Heart right ventricle (tissue), 16 donors: ENCODE results near the gene CDKAL1. TPM values are rescaled to one million over a fixed set of nuclear protein-coding genes. Genes with fewer than 3 reads are reported as not detected.

ENCODE experiments used
- ATAC-seq, 8 donors: fragments of 200-7000 bp; cut with Tn5 transposase; one replicate each; pipeline ENCODE4 v1.9.1; 2020; ENCODE audit warnings: mild to moderate bottlenecking in 8 of 8, moderate library complexity in 8 of 8, moderate number of reproducible peaks in 1 of 8
- DNase-seq, 2 donors: peaks; one replicate each; pipeline ENCODE4 v3.0.0-alpha.2; 2020
- H3K27ac ChIP-seq, 10 donors: fragments of 200-600 bp; sonication (generic) in 2 of 10; one replicate each; pipeline versions ENCODE4 v1.5.0 to v1.8.0; 2020 to 2022; ENCODE audit warnings: mild to moderate bottlenecking in 3 of 10
- H3K27me3 ChIP-seq, 7 donors: fragments of 200-600 bp; one replicate each; pipeline ENCODE4 v1.8.0; 2021 to 2022; ENCODE audit warnings: mild to moderate bottlenecking in 2 of 7
- H3K36me3 ChIP-seq, 9 donors: fragments of 200-600 bp; sonication (generic) in 1 of 9; one replicate each; pipeline versions ENCODE4 v1.5.0 to v1.8.0; 2020 to 2022; ENCODE audit warnings: mild to moderate bottlenecking in 2 of 9
- H3K4me1 ChIP-seq, 9 donors: fragments of 200-600 bp; sonication (generic) in 1 of 9; one replicate each; pipeline versions ENCODE4 v1.5.0 to v1.8.0; 2020 to 2022; ENCODE audit warnings: mild to moderate bottlenecking in 4 of 9
- H3K4me3 ChIP-seq, 10 donors: fragments of 200-600 bp; sonication (generic) in 2 of 10; one replicate each; pipeline versions ENCODE4 v1.5.0 to v1.8.0; 2020 to 2022; ENCODE audit warnings: mild to moderate bottlenecking in 7 of 10, moderate library complexity in 2 of 10
- H3K9me3 ChIP-seq, 11 donors: fragments of 200-600 bp in 10 of 11; sonication (generic) in 2 of 11; one replicate each; pipeline versions ENCODE4 v1.5.0 to v1.8.0; 2013 to 2022; ENCODE audit warnings: mild to moderate bottlenecking in 2 of 11, control low read depth in 1 of 11, moderate library complexity in 1 of 11
- WGBS, 2 donors: extraction: QIAGEN DNeasy Blood & Tissue Kit; methylation state at CpG; one replicate each; pipeline ENCODE4 v1.1.7; 2013; ENCODE audit warnings: inconsistent platforms in 1 of 2; 5-methylcytosine and 5-hydroxymethylcytosine counted together
- intact Hi-C, 10 donors: fragments of 100-400 bp; cut with DNase I; formaldehyde crosslinking; loops; one replicate each; pipeline versions ENCODE4 v1.11.1 to v1.14.2; 2022
- polyA plus RNA-seq, 2 donors: library from polyadenylated mRNA; stranded (reverse); fragments of 200-250 nt; gene quantifications; one replicate each; pipeline ENCODE4 v1.2.3, GENCODE V29; 2013
- total RNA-seq, 10 donors: library from RNA; stranded (reverse); fragmentation: NEBNext Ultra II Directional in 3 of 10; extraction: Animal tissue kit (Norgen Biotek cat#: 25700) in 3 of 10; gene quantifications; one replicate each; pipeline versions ENCODE4 v1.2.1 to v1.2.4, GENCODE V29; 2021 to 2023
- TF ChIP-seq, protein P1 (sequence below), 9 donors: fragments of 200-600 bp; sonication (generic) in 2 of 9; IDR thresholded peaks; one replicate each; pipeline versions ENCODE4 v1.5.0 to v1.8.0; 2021 to 2022; ENCODE audit warnings: antibody characterized with exemption in 9 of 9, mild to moderate bottlenecking in 5 of 9, moderate library complexity in 1 of 9
- donor health status: Arrhythmogenic right ventricular cardiomyopathy.
- donor health status: ischemic (EF 13 %, LVEDD 7.1; RV severe dilation, severe dysfunction).
- donor health status: healthy with polysubstance abuse.
- donor health status: DM: no; HTN: yes; CAD: no.
- donor health status: DM: no; HTN: no; CAD: no.
- donor health status: ischemic (EF 25% LVEDD 6.9; RV normal size, moderate dysfunction).
- donor health status: ischemic (EF 25% LVEDD 5.7; RV mildly dilated, moderate dysfunction).
- donor health status: healthy.
- donor health status: DM: yes; HTN: yes; CAD: no.
- donor health status: Ischemic cardiomyopathy.
- donor health status: ischemic (EF 35%, LVEDD 5.7; RV mildly dilated, moderate dysfunction).
- donor health status: nonischemic (EF 11% LVEDD 7.7; RV severe dilation, severe dysfunction).
- donor health status: DM: yes; HTN: yes; CAD: no.
- donor health status: PGD.
- donor health status: ischemic (EF 29% LVEDD 5.4; RV normal size, mild dysfunction).
- donor health status: nonischemic (EF 23%, LVEDD 6.1; RV moderate dilation, normal function).

Gene CDKAL1
- total and polyA plus RNA-seq, 12 donors: 3.2 to 14.0 (median 10.6) TPM

DNA sequence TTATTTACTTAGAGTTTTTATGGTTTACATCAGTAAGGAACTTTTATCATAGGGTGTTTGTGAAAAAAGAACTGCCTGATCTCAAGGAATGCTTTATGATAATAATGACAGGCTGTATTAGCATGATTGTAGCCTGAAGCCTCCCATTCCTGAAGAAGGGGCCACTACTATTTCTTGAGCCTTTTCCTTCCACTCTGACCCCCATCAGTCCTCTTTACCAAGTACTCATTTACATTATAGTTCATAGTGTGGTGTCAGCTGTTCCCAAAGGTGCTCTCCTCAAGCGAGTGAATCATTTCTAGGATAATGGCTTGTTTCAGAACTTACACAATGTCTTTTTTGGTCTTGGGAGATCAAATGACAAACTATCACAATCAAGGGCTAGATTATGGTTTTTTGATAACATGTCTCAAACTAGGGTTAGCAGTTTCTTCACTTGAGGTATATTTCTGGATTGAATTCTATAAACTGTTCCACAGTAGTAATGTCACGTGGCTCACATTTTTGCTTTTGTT, 283.6 kb downstream of the CDKAL1 start:
- no peak for ATAC-seq
- H3K4me1 ChIP-seq: no peaks in the 10 kb centered on the region
- peaks cover 0 to 3% (median 0%) of the 10 kb centered on the region in 9 donors for H3K36me3 ChIP-seq
- H3K27me3 ChIP-seq: no peaks in the 10 kb centered on the region
- H3K4me3 ChIP-seq: no peak overlapping the region
- H3K9me3 ChIP-seq: peaks cover 0 to 19% (median 0%) of the 10 kb centered on the region in 11 donors
- no peak for DNase-seq
- WGBS, 2 donors: 94 to 96% methylated on average over 2 of the region's 2 CpGs
- TF ChIP-seq, protein P1, sequence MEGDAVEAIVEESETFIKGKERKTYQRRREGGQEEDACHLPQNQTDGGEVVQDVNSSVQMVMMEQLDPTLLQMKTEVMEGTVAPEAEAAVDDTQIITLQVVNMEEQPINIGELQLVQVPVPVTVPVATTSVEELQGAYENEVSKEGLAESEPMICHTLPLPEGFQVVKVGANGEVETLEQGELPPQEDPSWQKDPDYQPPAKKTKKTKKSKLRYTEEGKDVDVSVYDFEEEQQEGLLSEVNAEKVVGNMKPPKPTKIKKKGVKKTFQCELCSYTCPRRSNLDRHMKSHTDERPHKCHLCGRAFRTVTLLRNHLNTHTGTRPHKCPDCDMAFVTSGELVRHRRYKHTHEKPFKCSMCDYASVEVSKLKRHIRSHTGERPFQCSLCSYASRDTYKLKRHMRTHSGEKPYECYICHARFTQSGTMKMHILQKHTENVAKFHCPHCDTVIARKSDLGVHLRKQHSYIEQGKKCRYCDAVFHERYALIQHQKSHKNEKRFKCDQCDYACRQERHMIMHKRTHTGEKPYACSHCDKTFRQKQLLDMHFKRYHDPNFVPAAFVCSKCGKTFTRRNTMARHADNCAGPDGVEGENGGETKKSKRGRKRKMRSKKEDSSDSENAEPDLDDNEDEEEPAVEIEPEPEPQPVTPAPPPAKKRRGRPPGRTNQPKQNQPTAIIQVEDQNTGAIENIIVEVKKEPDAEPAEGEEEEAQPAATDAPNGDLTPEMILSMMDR (IDR thresholded peaks at IDR 0.05): no peak
- no peak overlapping the region for H3K27ac ChIP-seq
- intact Hi-C loops: no loop called here

DNA sequence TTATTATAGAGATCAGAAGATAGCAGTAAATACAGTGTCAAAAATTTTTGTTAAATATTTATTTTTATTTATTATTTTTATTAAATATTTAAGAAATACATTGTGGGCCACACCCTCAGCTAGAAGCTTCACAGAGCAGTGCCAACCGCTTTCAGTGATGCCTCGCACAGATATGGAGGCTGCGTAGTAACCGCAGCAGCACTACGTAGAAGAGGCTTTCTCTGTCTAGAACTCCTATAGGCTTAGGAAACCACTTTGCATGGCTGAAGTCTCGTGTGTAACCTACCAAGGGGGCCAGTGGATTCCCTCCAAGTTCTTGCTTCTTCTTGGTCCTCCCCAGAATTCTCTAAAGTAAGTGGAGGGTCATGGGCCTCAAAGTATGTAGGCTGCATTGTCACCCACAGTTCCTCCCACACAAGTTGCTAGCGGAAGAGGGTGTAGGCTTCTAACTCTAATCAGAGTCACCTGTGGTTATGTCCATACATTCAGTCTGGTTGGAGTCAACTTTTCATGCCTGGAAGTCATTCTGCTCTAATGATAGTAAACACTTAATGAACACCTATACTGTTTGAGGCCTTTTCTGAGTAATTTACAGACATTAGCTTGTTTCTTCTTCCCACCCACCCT, 285.6 kb downstream of the CDKAL1 start:
- WGBS, 2 donors: 90 to 98% methylated on average over 7 of the region's 7 CpGs
- ATAC-seq: no peak
- TF ChIP-seq, protein P1 (IDR thresholded peaks at IDR 0.05): no peak
- no peaks in the 10 kb centered on the region for H3K27me3 ChIP-seq
- H3K27ac ChIP-seq: no peak overlapping the region
- DNase-seq: no peak
- peaks cover 0 to 12% (median 0%) of the 10 kb centered on the region in 11 donors for H3K9me3 ChIP-seq
- H3K4me1 ChIP-seq: no peaks in the 10 kb centered on the region
- intact Hi-C loops: no loop called here
- H3K36me3 ChIP-seq: peaks cover 0 to 2% (median 0%) of the 10 kb centered on the region in 9 donors
- H3K4me3 ChIP-seq: no peak overlapping the region

DNA sequence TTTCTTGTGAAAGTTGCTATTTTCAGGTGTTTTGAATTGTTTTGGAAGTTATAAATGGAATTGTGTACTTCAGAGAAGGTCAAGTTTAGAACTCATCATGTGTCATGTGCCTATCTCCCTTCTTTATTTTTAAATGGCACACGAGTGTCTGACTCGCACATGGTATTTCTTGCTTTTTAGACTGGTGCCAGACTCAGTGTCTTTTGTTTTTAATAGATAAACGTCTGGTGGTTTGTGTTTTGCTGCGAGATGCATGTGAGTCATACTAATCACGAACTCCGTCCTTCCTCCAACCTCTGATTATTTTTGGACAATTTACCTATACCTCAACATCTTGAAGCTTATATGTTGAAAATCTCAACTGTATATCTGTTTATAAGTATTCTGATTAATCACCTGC, 292.1 kb downstream of the CDKAL1 start:
- H3K36me3 ChIP-seq: no peaks in the 10 kb centered on the region
- ATAC-seq (peak in 6 of 8 donors; percentile 46 to 76 (median 64)), DNase-seq (no peak)
- no peaks in the 10 kb centered on the region for H3K27me3 ChIP-seq
- peak overlapping the region in 6 of 10 donors; percentile 6 to 40 (median 26) for H3K27ac ChIP-seq
- WGBS, 2 donors: 34 to 43% methylated on average over 6 of the region's 6 CpGs
- H3K4me1 ChIP-seq: peaks cover 7 to 29% (median 18%) of the 10 kb centered on the region in 9 donors
- no peak overlapping the region for H3K4me3 ChIP-seq
- intact Hi-C loops: no loop called here
- TF ChIP-seq, protein P1 (IDR thresholded peaks at IDR 0.05): no peak
- H3K9me3 ChIP-seq: peaks cover 0 to 12% (median 0%) of the 10 kb centered on the region in 11 donors

DNA sequence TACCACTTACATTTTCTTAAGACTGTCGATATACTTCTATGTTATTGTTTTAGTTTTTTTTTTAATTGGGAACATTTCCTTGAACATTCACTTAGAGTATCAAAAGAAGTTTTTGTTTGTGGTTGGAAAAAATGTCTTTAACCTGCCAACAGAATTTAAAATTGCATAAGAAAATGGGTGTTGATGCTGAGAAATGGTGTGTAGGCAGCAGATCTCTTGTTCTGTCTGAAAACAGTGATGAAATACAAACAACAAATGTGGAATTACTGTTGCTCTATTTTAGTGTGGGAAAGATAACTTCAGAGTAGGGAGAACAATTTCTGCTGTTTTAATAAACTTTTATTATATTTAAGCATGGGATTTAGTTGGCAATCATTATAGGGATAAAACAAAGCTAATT, 293.5 kb downstream of the CDKAL1 start:
- TF ChIP-seq, protein P1 (IDR thresholded peaks at IDR 0.05): no peak
- H3K36me3 ChIP-seq: no peaks in the 10 kb centered on the region
- intact Hi-C loops: no loop called here
- WGBS, 2 donors: 66 to 82% methylated on average over 1 of the region's 1 CpG
- H3K27ac ChIP-seq: peak overlapping the region in 5 of 10 donors; percentile 19 to 46 (median 33)
- peak; percentile 45 to 72 (median 52) for ATAC-seq
- peaks cover 0 to 12% (median 0%) of the 10 kb centered on the region in 11 donors for H3K9me3 ChIP-seq
- no peaks in the 10 kb centered on the region for H3K27me3 ChIP-seq
- DNase-seq: no peak
- H3K4me3 ChIP-seq: no peak overlapping the region
- peaks cover 7 to 29% (median 18%) of the 10 kb centered on the region in 9 donors for H3K4me1 ChIP-seq
